Fibroblast of skin of back (primary cell): ENCODE data around the gene E2F2.
"Not testable (repeated sequence)": the region's sequence is repeated elsewhere in the genome, so short reads cannot be mapped to it uniquely, and the experiment has no call there.

Source experiments
- DNase-seq: peaks from one replicate; pipeline ENCODE4 v3.0.0-alpha.2; 2013

E2F2 gene

GRCh38 chr1:23522244-23522982, 8.6 kb downstream of the E2F2 start:
- DNase-seq, result no peak

GRCh38 chr1:23521588-23521987, 9.4 kb downstream of the E2F2 start:
- DNase-seq, result no peak

- DNase-seq, result no peak
Measured at GRCh38 chr1:23517581-23517980, 13.5 kb downstream of the E2F2 start.

- DNase-seq, result no peak
Measured at GRCh38 chr1:23515905-23516304, 15.1 kb downstream of the E2F2 start.

GRCh38 chr1:23514111-23514679, 16.8 kb downstream of the E2F2 start:
- no peak for DNase-seq

- no peak for DNase-seq
Measured at GRCh38 chr1:23509896-23510295, 21.1 kb downstream of the E2F2 start.

- no peak for DNase-seq
Measured at GRCh38 chr1:23506376-23507107, 24.5 kb downstream of the E2F2 start.

GRCh38 chr1:23505851-23506250, 25.2 kb downstream of the E2F2 start:
- DNase-seq, result no peak

GRCh38 chr1:23504156-23504555, 26.9 kb downstream of the E2F2 start:
- DNase-seq, result not testable (repeated sequence)

- no peak for DNase-seq
Measured at GRCh38 chr1:23502951-23503350, 28.1 kb downstream of the E2F2 start.

- DNase-seq, result no peak
Measured at GRCh38 chr1:23500466-23500865, 30.6 kb downstream of the E2F2 start.

- DNase-seq, result no peak
Measured at GRCh38 chr1:23497777-23498439, 33.1 kb downstream of the E2F2 start.

GRCh38 chr1:23496490-23497181, 34.4 kb downstream of the E2F2 start:
- no peak for DNase-seq

GRCh38 chr1:23494836-23495235, 36.2 kb downstream of the E2F2 start:
- DNase-seq, result not testable (repeated sequence)

- DNase-seq, result not testable (repeated sequence)
Measured at GRCh38 chr1:23492776-23493175, 38.3 kb downstream of the E2F2 start.

GRCh38 chr1:23492132-23492720, 38.8 kb downstream of the E2F2 start:
- no peak for DNase-seq

- DNase-seq, result no peak
Measured at GRCh38 chr1:23489842-23490241, 41.2 kb downstream of the E2F2 start.

GRCh38 chr1:23485002-23485332, 46.1 kb downstream of the E2F2 start:
- no peak for DNase-seq

GRCh38 chr1:23484253-23485001, 46.6 kb downstream of the E2F2 start:
- peak; percentile 93 for DNase-seq

- DNase-seq, result peak; percentile 47
Measured at GRCh38 chr1:23483321-23484252, 47.4 kb downstream of the E2F2 start, which contains the start of gene ASAP3. Gene ASAP3, minus strand, starts transcription at chr1:23484179. Its CDS starts 46 bp downstream, at chr1:23484133.
